Naive thymus-derived CD4-positive, alpha-beta T cell (primary cell): ENCODE measurements around the gene CAMK4. TPM values are rescaled to one million over a fixed set of nuclear protein-coding genes. Genes with fewer than 3 reads are reported as not detected.
A peak's percentile ranks its signal among the peaks of the same experiment; 100 is the strongest.

Experiments
- ATAC-seq: fragments of 150-1000 bp; cut with Tn5 transposase; 2 replicates; pipeline ENCODE4 v1.10.0; 2021; ENCODE audit warnings: mild to moderate bottlenecking, moderate library complexity
- CTCF ChIA-PET: fragments of 350-600 bp; sonication (Branson Sonifier 250); formaldehyde crosslinking; loops from one replicate; lab custom pipeline; 2021; ENCODE audit warnings: antibody characterized with exemption; lab: Charles Lee
- POLR2A ChIA-PET: fragments of 350-600 bp; sonication (Branson Sonifier 250); formaldehyde crosslinking; loops from one replicate; lab custom pipeline; 2021; ENCODE audit warnings: antibody characterized with exemption, inconsistent platforms; lab: Charles Lee
- DNase-seq, 9 donors: peaks; one replicate each; pipeline versions ENCODE4 v3.0.0 to v3.0.0-alpha.2; 2020 to 2022; ENCODE audit warnings: mixed read lengths in 1 of 9
- H3K27ac ChIP-seq: one replicate; pipeline ENCODE4 v1.7.0; 2013; ENCODE audit warnings: mild to moderate bottlenecking, low read depth, low read length, moderate library complexity
- H3K27me3 ChIP-seq, 2 donors: one replicate each; pipeline ENCODE4 v1.7.0; 2013; ENCODE audit warnings: low read length in 2 of 2, mild to moderate bottlenecking in 2 of 2, moderate library complexity in 2 of 2; ENCODE audit not compliant: control insufficient read depth in 2 of 2, insufficient read depth in 2 of 2
- H3K36me3 ChIP-seq, 3 experiments: 1 replicate in 2 of 3; 2 replicates in 1 of 3; pipeline ENCODE4 v1.7.0; 2013; ENCODE audit warnings: low read length in 3 of 3, mild to moderate bottlenecking in 3 of 3, moderate library complexity in 1 of 3; ENCODE audit not compliant: insufficient read depth in 3 of 3, control insufficient read depth in 2 of 3
- H3K4me1 ChIP-seq, 2 donors: one replicate each; pipeline ENCODE4 v1.7.0; 2013; ENCODE audit warnings: low read length in 2 of 2, mild to moderate bottlenecking in 2 of 2, moderate library complexity in 1 of 2; ENCODE audit not compliant: control insufficient read depth in 2 of 2, insufficient read depth in 2 of 2
- H3K4me3 ChIP-seq: 2 replicates; pipeline ENCODE4 v1.7.0; 2013; ENCODE audit warnings: mild to moderate bottlenecking, low read length
- H3K9me3 ChIP-seq, 3 experiments: 1 replicate in 2 of 3; 2 replicates in 1 of 3; pipeline ENCODE4 v1.7.0; 2013; ENCODE audit warnings: low read length in 3 of 3; ENCODE audit not compliant: control insufficient read depth in 2 of 3
- H3K27ac Mint-ChIP-seq, 9 donors: one replicate each; pipeline ENCODE4 v1.8.0; 2020 to 2022; ENCODE audit warnings: mixed read lengths in 9 of 9, mild to moderate bottlenecking in 8 of 9, moderate library complexity in 5 of 9, inconsistent platforms in 2 of 9
- H3K27me3 Mint-ChIP-seq, 5 donors: one replicate each; pipeline ENCODE4 v1.8.0; 2021 to 2022; ENCODE audit warnings: mixed read lengths in 5 of 5, mild to moderate bottlenecking in 1 of 5
- H3K36me3 Mint-ChIP-seq, 5 donors: one replicate each; pipeline ENCODE4 v1.8.0; 2020 to 2022; ENCODE audit warnings: mixed read lengths in 5 of 5, mild to moderate bottlenecking in 3 of 5, inconsistent platforms in 1 of 5
- H3K4me1 Mint-ChIP-seq, 7 donors: one replicate each; pipeline ENCODE4 v1.8.0; 2020 to 2022; ENCODE audit warnings: mixed read lengths in 7 of 7, mild to moderate bottlenecking in 3 of 7, inconsistent platforms in 1 of 7
- H3K4me3 Mint-ChIP-seq, 10 donors: one replicate each; pipeline ENCODE4 v1.8.0; 2020 to 2022; ENCODE audit warnings: mild to moderate bottlenecking in 10 of 10, mixed read lengths in 10 of 10, moderate library complexity in 6 of 10, inconsistent platforms in 2 of 10
- H3K9me3 Mint-ChIP-seq, 11 donors: one replicate each; pipeline ENCODE4 v1.8.0; 2020 to 2022; ENCODE audit warnings: mixed read lengths in 11 of 11, mild to moderate bottlenecking in 4 of 11, inconsistent platforms in 1 of 11, moderate library complexity in 1 of 11
- intact Hi-C, 2 donors: fragments of 100-400 bp; cut with micrococcal nuclease; formaldehyde crosslinking; loops; one replicate each; pipeline ENCODE4 v1.15.1; 2023
- polyA plus RNA-seq, 2 donors: library from polyadenylated mRNA; unstranded; fragments of 300-500 nt; fragmentation: Illumina TruSeq; gene quantifications; one replicate each; pipeline ENCODE4 v1.2.3, GENCODE V29; 2021
- total RNA-seq, 6 experiments: library from RNA in 5 of 6; stranded (reverse) in 5 of 6; gene quantifications; 1 replicate in 5 of 6; 2 replicates in 1 of 6; pipeline ENCODE4 v1.2.3 and lab custom pipeline; 2021 to 2026

Gene CAMK4
- total and polyA plus RNA-seq, 7 experiments from 2014 or later: 118 to 366 (median 200) TPM

DNA sequence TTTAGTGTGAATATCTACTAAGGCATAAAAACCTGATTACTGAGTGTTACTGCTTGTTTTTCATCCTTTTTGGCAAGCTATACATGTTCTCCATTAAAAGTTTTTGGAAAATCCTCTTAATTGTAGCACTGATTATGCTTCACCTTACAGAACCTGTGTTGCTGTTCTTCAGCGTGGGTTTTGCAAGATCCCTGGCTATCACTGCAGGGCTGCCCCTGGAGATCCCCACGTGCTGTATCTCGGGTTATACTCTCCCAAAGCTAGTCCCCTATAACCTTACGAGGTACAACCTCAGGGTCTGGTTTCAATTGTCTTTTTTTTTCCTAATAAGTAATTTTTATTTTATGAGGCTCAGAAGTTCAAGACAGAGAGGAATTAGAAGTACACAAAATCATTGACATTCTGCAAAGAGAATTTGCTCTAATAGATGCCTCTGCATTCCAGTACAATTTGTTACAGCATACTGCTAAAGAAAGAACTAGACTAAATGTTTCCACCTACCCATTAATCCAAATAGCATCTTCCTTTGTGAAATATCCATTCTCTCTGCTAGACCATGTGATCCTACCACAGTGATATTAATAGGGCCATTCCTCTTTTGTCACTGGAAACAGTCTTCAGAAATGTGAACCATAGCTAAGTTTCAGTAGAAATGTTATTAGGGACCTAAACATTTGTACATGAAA, 25.8 kb upstream of the CAMK4 start:
- no peaks in the 10 kb centered on the region for H3K9me3 ChIP-seq
- ATAC-seq (no peak), DNase-seq (no peak)
- H3K36me3 Mint-ChIP-seq: no peaks in the 10 kb centered on the region
- no peaks in the 10 kb centered on the region for H3K27me3 ChIP-seq
- intact Hi-C loops: loop anchor here in 1 of 2 donors (5.0 kb wide), 1 partner anchor 36 kb away; no protein-coding TSS in a partner anchor
- POLR2A ChIA-PET: interaction anchor here (0.6 to 0.7 kb wide), 3 partner anchors 38 to 53 kb away, joined by 3 to 4 read pairs (median 4); no protein-coding TSS in a partner anchor
- H3K4me1 Mint-ChIP-seq: peaks cover 0 to 14% (median 8%) of the 10 kb centered on the region in 7 donors
- H3K4me3 ChIP-seq: no peak overlapping the region
- CTCF ChIA-PET: interaction anchor here (1.0 to 1.3 kb wide), 3 partner anchors 40 to 136 kb away, joined by 3 to 4 read pairs (median 4); no protein-coding TSS in a partner anchor
- H3K4me1 ChIP-seq: no peaks in the 10 kb centered on the region
- H3K27ac ChIP-seq: no peak overlapping the region
- no peak overlapping the region for H3K4me3 Mint-ChIP-seq
- no peaks in the 10 kb centered on the region for H3K36me3 ChIP-seq
- peaks cover 0 to 30% (median 0%) of the 10 kb centered on the region in 5 donors for H3K27me3 Mint-ChIP-seq
- H3K27ac Mint-ChIP-seq: no peak overlapping the region
- peaks cover 0 to 3% (median 0%) of the 10 kb centered on the region in 11 donors for H3K9me3 Mint-ChIP-seq

DNA sequence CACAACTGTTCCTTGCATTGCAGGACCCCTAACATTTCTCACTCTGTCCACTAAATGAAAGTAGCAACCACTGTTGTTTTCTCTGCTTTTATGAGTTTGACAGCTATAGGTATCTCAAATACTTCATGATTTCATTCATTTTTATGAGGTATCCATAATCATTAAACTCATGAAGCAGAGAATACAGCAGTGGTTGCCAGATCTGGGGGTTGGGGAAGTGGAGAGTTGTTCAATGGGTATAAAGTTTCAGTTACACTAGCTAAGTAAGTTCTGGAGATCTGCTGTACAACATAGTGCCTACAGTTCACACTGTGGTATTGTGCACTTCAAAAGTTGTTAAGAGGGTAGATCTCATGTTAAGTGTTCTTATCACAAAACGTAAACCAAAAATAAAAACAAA, 23.4 kb upstream of the CAMK4 start:
- POLR2A ChIA-PET: interaction anchor here (0.6 to 1.5 kb wide), 3 partner anchors 23 to 1635 kb away, joined by 3 to 5 read pairs (median 4); no protein-coding TSS in a partner anchor
- ATAC-seq (no peak), DNase-seq (no peak)
- H3K36me3 ChIP-seq: no peaks in the 10 kb centered on the region
- CTCF ChIA-PET: no interaction called here
- no peak overlapping the region for H3K27ac ChIP-seq
- no peaks in the 10 kb centered on the region for H3K36me3 Mint-ChIP-seq
- H3K4me3 Mint-ChIP-seq: no peak overlapping the region
- no peaks in the 10 kb centered on the region for H3K4me1 ChIP-seq
- H3K9me3 ChIP-seq: no peaks in the 10 kb centered on the region
- H3K27me3 Mint-ChIP-seq: peaks cover 0 to 22% (median 0%) of the 10 kb centered on the region in 5 donors
- peaks cover 4 to 34% (median 19%) of the 10 kb centered on the region in 7 donors for H3K4me1 Mint-ChIP-seq
- no peak overlapping the region for H3K27ac Mint-ChIP-seq
- H3K4me3 ChIP-seq: no peak overlapping the region
- intact Hi-C loops: no loop called here
- H3K9me3 Mint-ChIP-seq: peaks cover 0 to 3% (median 0%) of the 10 kb centered on the region in 11 donors
- no peaks in the 10 kb centered on the region for H3K27me3 ChIP-seq

DNA sequence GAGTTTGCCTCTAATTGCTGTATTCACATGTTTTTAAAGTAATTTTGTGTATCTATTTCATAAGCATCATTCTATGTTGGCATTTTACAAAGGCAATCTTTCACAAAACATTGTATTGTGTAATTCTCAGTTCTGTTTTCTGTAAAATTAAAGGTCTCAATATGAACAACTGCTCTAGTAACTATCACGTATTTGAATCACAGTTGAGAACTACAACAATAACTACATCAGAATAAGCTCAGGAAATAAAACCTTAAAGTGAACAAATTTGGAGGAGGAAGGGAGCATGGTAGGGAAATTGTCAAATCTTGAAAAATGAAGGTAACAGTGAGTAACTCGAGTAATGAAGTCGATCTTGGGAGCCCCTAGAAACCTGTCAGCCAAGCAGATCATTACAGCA, 22.5 kb upstream of the CAMK4 start:
- H3K27ac Mint-ChIP-seq: no peak overlapping the region
- ChIA-PET POLR2A (interaction anchor here (0.7 to 1.5 kb wide), 2 partner anchors 22 to 1634 kb away, joined by 3 to 5 read pairs; no protein-coding TSS in a partner anchor), CTCF (no interaction called here)
- peaks cover 4 to 36% (median 19%) of the 10 kb centered on the region in 7 donors for H3K4me1 Mint-ChIP-seq
- peaks cover 0 to 18% (median 0%) of the 10 kb centered on the region in 5 donors for H3K27me3 Mint-ChIP-seq
- ATAC-seq: no peak
- peaks cover 0 to 2% (median 0%) of the 10 kb centered on the region in 11 donors for H3K9me3 Mint-ChIP-seq
- Histone ChIP-seq H3K9me3 (no peaks in the 10 kb centered on the region), H3K36me3 (no peaks in the 10 kb centered on the region), H3K4me3 (no peak overlapping the region), H3K27me3 (no peaks in the 10 kb centered on the region), H3K27ac (no peak overlapping the region), H3K4me1 (no peaks in the 10 kb centered on the region)
- intact Hi-C loops: no loop called here
- no peak overlapping the region for H3K4me3 Mint-ChIP-seq
- no peaks in the 10 kb centered on the region for H3K36me3 Mint-ChIP-seq
- DNase-seq: no peak

DNA sequence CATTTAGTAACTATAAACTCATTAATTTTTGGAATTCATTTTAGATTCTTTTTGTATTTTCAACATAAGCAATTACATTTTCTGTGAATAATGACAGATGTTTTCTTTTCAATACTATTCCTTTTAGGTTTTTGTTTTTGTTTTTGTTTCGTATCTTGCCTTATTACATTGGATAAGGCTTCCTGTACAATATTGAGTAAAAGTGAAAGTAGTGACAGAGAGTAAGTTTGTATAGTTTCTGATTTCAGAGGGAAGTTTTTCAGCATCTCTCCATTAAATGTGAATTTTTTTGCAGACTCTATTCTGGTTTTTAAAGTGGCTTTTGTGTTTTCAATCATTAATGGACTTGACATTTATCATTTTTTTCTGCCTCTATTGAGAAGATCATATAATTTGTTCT, 12.8 kb upstream of the CAMK4 start:
- Mint-ChIP-seq H3K36me3 (peaks cover 0 to 15% (median 3%) of the 10 kb centered on the region in 5 donors), H3K4me1 (peaks cover 3 to 43% (median 32%) of the 10 kb centered on the region in 7 donors), H3K4me3 (peak overlapping the region in 9 of 10 donors; percentile 2 to 76 (median 66)), H3K27me3 (no peaks in the 10 kb centered on the region), H3K27ac (peak overlapping the region in 4 of 9 donors; percentile 7 to 47 (median 19)), H3K9me3 (peaks cover 0 to 12% (median 3%) of the 10 kb centered on the region in 11 donors)
- Histone ChIP-seq H3K36me3 (no peaks in the 10 kb centered on the region), H3K27ac (no peak overlapping the region), H3K4me1 (no peaks in the 10 kb centered on the region), H3K27me3 (no peaks in the 10 kb centered on the region), H3K9me3 (no peaks in the 10 kb centered on the region), H3K4me3 (no peak overlapping the region)
- CTCF ChIA-PET: interaction anchor here (0.8 to 2.0 kb wide), 3 partner anchors 18 to 54 kb away, joined by 3 to 4 read pairs (median 3); no protein-coding TSS in a partner anchor
- no peak for ATAC-seq
- intact Hi-C loops: loop anchor here (1.0 to 5.0 kb wide), 4 partner anchors 8 to 44 kb away; partner anchors contain the start of gene CAMK4 (in 1 of the 2)
- POLR2A ChIA-PET: interaction anchor here (0.7 to 2.2 kb wide), 5 partner anchors 10 to 81 kb away, joined by 3 to 7 read pairs (median 4); partner anchors contain the start of gene CAMK4
- DNase-seq: no peak

DNA sequence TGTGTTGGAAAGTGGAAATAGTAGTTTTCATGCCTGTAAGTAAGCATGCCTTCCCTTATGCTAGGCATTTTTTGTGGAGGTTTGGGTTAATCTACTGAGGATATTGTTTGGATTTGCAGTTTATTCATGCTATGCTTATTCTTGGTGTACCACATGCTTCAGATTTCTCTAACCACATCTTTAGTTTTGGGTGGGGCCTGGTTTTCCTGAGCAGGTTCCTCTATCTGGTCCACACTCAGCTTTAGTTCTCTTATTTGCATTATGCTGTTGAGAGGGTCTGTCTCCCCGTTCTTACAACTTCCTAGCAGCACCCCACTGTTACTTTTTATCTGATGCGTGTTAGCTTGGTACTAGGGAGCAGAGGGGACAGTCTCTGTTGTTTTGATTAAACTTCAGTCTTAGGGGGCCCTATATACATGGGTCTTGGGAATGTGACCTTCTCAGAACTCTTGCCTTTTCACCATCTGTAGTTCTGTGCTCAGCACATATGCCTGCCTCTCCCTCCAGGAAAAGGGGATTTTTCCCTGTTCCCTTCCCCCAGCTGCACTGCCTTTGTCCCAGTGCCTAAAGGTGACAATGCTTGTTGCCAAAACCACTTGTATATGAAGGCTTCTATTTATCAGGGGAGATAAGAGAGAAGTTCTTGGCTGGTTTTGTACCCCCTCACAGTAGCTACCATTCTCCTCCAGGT, 10.0 kb upstream of the CAMK4 start:
- ATAC-seq (no peak), DNase-seq (no peak)
- no peaks in the 10 kb centered on the region for H3K27me3 ChIP-seq
- H3K9me3 Mint-ChIP-seq: peaks cover 0 to 14% (median 4%) of the 10 kb centered on the region in 11 donors
- H3K36me3 Mint-ChIP-seq: peaks cover 0 to 15% (median 3%) of the 10 kb centered on the region in 5 donors
- H3K27me3 Mint-ChIP-seq: peaks cover 0 to 4% (median 0%) of the 10 kb centered on the region in 5 donors
- H3K4me3 ChIP-seq: no peak overlapping the region
- H3K4me1 Mint-ChIP-seq: peaks cover 3 to 43% (median 32%) of the 10 kb centered on the region in 7 donors
- H3K4me1 ChIP-seq: no peaks in the 10 kb centered on the region
- no peaks in the 10 kb centered on the region for H3K9me3 ChIP-seq
- intact Hi-C loops: loop anchor here in 1 of 2 donors (5.0 kb wide), 1 partner anchor 47 kb away; no protein-coding TSS in a partner anchor
- POLR2A ChIA-PET: interaction anchor here (0.6 kb wide), 1 partner anchor 11 kb away, joined by 3 read pairs; no protein-coding TSS in a partner anchor
- peak overlapping the region in 1 of 10 donors; percentile 0 for H3K4me3 Mint-ChIP-seq
- CTCF ChIA-PET: no interaction called here
- H3K27ac ChIP-seq: no peak overlapping the region
- peak overlapping the region in 4 of 9 donors; percentile 7 to 46 (median 32) for H3K27ac Mint-ChIP-seq
- H3K36me3 ChIP-seq: no peaks in the 10 kb centered on the region

DNA sequence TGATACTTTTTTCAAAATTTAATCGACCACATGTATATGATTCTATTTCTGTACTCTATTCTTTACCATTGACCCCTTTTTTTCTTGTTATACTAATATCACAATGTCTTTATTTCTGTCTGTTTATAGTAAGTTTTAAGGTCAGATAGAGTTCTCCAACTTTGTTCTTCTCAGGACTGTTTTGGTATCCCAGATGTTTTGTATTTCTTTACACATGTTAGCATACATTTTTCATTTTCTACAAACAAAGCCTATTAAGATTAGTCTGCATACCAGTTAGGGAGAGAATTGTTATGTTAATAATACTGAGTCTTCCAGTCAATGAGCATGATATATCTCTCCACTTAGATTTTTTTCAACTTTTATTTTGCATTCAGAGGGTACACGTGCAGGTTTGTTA, 8.2 kb upstream of the CAMK4 start:
- ChIA-PET CTCF (interaction anchor here (1.6 kb wide), 1 partner anchor 58 kb away, joined by 5 read pairs; no protein-coding TSS in a partner anchor), POLR2A (interaction anchor here (1.1 kb wide), 1 partner anchor 20 kb away, joined by 4 read pairs; no protein-coding TSS in a partner anchor)
- peaks cover 0 to 6% (median 0%) of the 10 kb centered on the region in 5 donors for H3K27me3 Mint-ChIP-seq
- H3K4me3 Mint-ChIP-seq: no peak overlapping the region
- H3K27ac Mint-ChIP-seq: no peak overlapping the region
- peaks cover 0 to 14% (median 4%) of the 10 kb centered on the region in 11 donors for H3K9me3 Mint-ChIP-seq
- peaks cover 2 to 37% (median 29%) of the 10 kb centered on the region in 7 donors for H3K4me1 Mint-ChIP-seq
- H3K27ac ChIP-seq: no peak overlapping the region
- ATAC-seq: no peak
- intact Hi-C loops: loop anchor here in 1 of 2 donors (1.0 kb wide), 1 partner anchor 7 kb away; no protein-coding TSS in a partner anchor
- H3K27me3 ChIP-seq: no peaks in the 10 kb centered on the region
- no peaks in the 10 kb centered on the region for H3K9me3 ChIP-seq
- H3K36me3 ChIP-seq: no peaks in the 10 kb centered on the region
- no peak for DNase-seq
- no peak overlapping the region for H3K4me3 ChIP-seq
- no peaks in the 10 kb centered on the region for H3K4me1 ChIP-seq
- H3K36me3 Mint-ChIP-seq: peaks cover 0 to 15% (median 3%) of the 10 kb centered on the region in 5 donors
